Testis (tissue), 3 donors: ENCODE measurements around the gene PPP1R13B. TPM values are rescaled to one million over a fixed set of nuclear protein-coding genes. Genes with fewer than 3 reads are reported as not detected.

ENCODE experiments used
- DNase-seq: peaks from one replicate; pipeline ENCODE4 v3.0.0-alpha.2; 2019
- H3K27ac ChIP-seq, 2 donors: fragments of 200-600 bp; sonication (generic); one replicate each; pipeline ENCODE4 v1.5.1; 2019
- H3K27me3 ChIP-seq: fragments of 200-600 bp; sonication (generic); one replicate; pipeline ENCODE4 v1.5.1; 2019
- H3K36me3 ChIP-seq: fragments of 200-600 bp; sonication (generic); one replicate; pipeline ENCODE4 v1.5.1; 2017; ENCODE audit warnings: low read depth; ENCODE audit errors: missing control alignments
- H3K4me1 ChIP-seq: fragments of 200-600 bp; sonication (generic); one replicate; pipeline ENCODE4 v1.5.1; 2019
- H3K4me3 ChIP-seq, 2 donors: fragments of 200-600 bp; sonication (generic); one replicate each; pipeline ENCODE4 v1.5.1; 2017 to 2019
- H3K9me3 ChIP-seq: fragments of 200-600 bp; sonication (generic); one replicate; pipeline ENCODE4 v1.5.1; 2017
- CTCF ChIP-seq, 3 experiments: fragments of 450-650 bp in 2 of 3; fragments of 200-600 bp in 1 of 3; sonication (generic) in 1 of 3; IDR thresholded peaks; one replicate each; pipeline ENCODE4 v1.5.1; 2016 to 2019; ENCODE audit warnings: antibody characterized with exemption in 3 of 3, mild to moderate bottlenecking in 2 of 3, moderate library complexity in 1 of 3
- POLR2A ChIP-seq: fragments of 450-650 bp; IDR thresholded peaks from one replicate; pipeline ENCODE4 v1.6.1; 2017; ENCODE audit warnings: antibody characterized with exemption, mild to moderate bottlenecking, moderate library complexity
- WGBS, 2 donors: methylation state at CpG; one replicate each; pipeline ENCODE4 v1.1.5; 2018; 5-methylcytosine and 5-hydroxymethylcytosine counted together
- intact Hi-C: fragments of 100-400 bp; cut with DNase I; formaldehyde crosslinking; loops from one replicate; pipeline ENCODE4 v1.15.1; 2023; ENCODE audit warnings: low total_unique reads
- polyA plus RNA-seq: library from polyadenylated mRNA; stranded (reverse); fragments of 350-450 nt; fragmentation: Illumina TruSeq; extraction: RNeasy Lipid Tissue Mini Kit (QIAGEN cat#74804); gene quantifications from one replicate; pipeline ENCODE4 v1.2.3, GENCODE V29; 2014; ENCODE audit warnings: low read depth, low replicate concordance; ENCODE audit not compliant: insufficient read depth
- total RNA-seq, 2 donors: library from RNA; depleted of rRNA; stranded (reverse); fragments of >200 nt; gene quantifications; one replicate each; pipeline ENCODE4 v1.2.3, GENCODE V29; 2016

Gene PPP1R13B
- total and polyA plus RNA-seq, 3 donors from 2014 or later = 73.1 to 89.2 (median 82.4) TPM

- TF ChIP-seq POLR2A = no peak
- no peak for TF ChIP-seq CTCF (IDR thresholded peaks at IDR 0.05)
- WGBS, 2 donors = 92 to 94% methylated on average over 5 of the region's 5 CpGs
- intact Hi-C loops = no loop called here
- no peak overlapping the region for H3K27ac ChIP-seq
- H3K36me3 ChIP-seq = no peaks in the 10 kb centered on the region
- H3K9me3 ChIP-seq = no peaks in the 10 kb centered on the region
- peaks cover 6% of the 10 kb centered on the region for H3K4me1 ChIP-seq
- no peak overlapping the region for H3K4me3 ChIP-seq
- no peak for DNase-seq
- no peaks in the 10 kb centered on the region for H3K27me3 ChIP-seq
These were observed 27.6 kb upstream of the PPP1R13B start for GRCh38 chr14:103875010-103875409.

GRCh38 chr14:103872481-103873113 lies 25.2 kb upstream of the PPP1R13B start:
- no peaks in the 10 kb centered on the region for H3K27me3 ChIP-seq
- TF ChIP-seq CTCF (IDR thresholded peaks at IDR 0.05) = no peak
- no peak for TF ChIP-seq POLR2A
- no peaks in the 10 kb centered on the region for H3K9me3 ChIP-seq
- no peak for DNase-seq
- no peaks in the 10 kb centered on the region for H3K36me3 ChIP-seq
- intact Hi-C loops = no loop called here
- H3K4me3 ChIP-seq = peak overlapping the region; percentile 31 to 54
- H3K27ac ChIP-seq = no peak overlapping the region
- no peaks in the 10 kb centered on the region for H3K4me1 ChIP-seq
- 64 to 66% methylated on average over 10 to 12 of the region's 12 CpGs for WGBS, 2 donors

GRCh38 chr14:103871596-103872480 lies 24.5 kb upstream of the PPP1R13B start:
- intact Hi-C loops = no loop called here
- Histone ChIP-seq H3K4me3 (peak overlapping the region; percentile 31 to 54), H3K4me1 (no peaks in the 10 kb centered on the region), H3K36me3 (no peaks in the 10 kb centered on the region), H3K27me3 (no peaks in the 10 kb centered on the region), H3K9me3 (no peaks in the 10 kb centered on the region), H3K27ac (no peak overlapping the region)
- TF ChIP-seq POLR2A (no peak), CTCF (IDR thresholded peaks at IDR 0.05) (no peak)
- DNase-seq = peak; percentile 60
- 35 to 44% methylated on average over 18 to 53 of the region's 53 CpGs for WGBS, 2 donors

- Histone ChIP-seq H3K27me3 (no peaks in the 10 kb centered on the region), H3K9me3 (no peaks in the 10 kb centered on the region), H3K36me3 (no peaks in the 10 kb centered on the region), H3K4me1 (no peaks in the 10 kb centered on the region), H3K27ac (no peak overlapping the region), H3K4me3 (peak overlapping the region in 1 of 2 donors; percentile 54)
- intact Hi-C loops = no loop called here
- no peak for TF ChIP-seq POLR2A
- TF ChIP-seq CTCF (IDR thresholded peaks at IDR 0.05) = no peak
- WGBS, 2 donors = 82 to 86% methylated on average over 8 of the region's 8 CpGs
- no peak for DNase-seq
These were observed 23.7 kb upstream of the PPP1R13B start for GRCh38 chr14:103870891-103871595.
